Measurements from ENCODE around the gene CDH13. TPM values are rescaled to one million over a fixed set of nuclear protein-coding genes. Genes with fewer than 3 reads are reported as not detected.

The CDH13 gene
- total and polyA plus RNA-seq, 9 of the 15 experiments (the other 6 are each of a cell fraction or from before 2014, with no cell fraction given), result 0.03 TPM; not detected in 8

- H2AFZ ChIP-seq (ENCODE audit: low read depth, low read length), result no peak overlapping the region
- peaks cover 2 to 22% of the 10 kb centered on the region in 2 experiments; a peak in 3 of 5 replicates for H3K27me3 ChIP-seq (ENCODE audit: control insufficient read depth in 2 of 2, insufficient read depth in 2 of 2, low read length in 2 of 2)
- no peak overlapping the region for H3K4me3 ChIP-seq
- ATAC-seq, result no peak
- WGBS (ENCODE audit: insufficient coverage, low coverage, missing lambda C conversion rate), result 0% methylated on average over 4 of the region's 5 CpGs
- FAIRE-seq, result no peak
- no peaks in the 10 kb centered on the region for H4K20me1 ChIP-seq (replicated peaks; ENCODE audit: control insufficient read depth, insufficient read depth, low read length)
- POLR2A ChIA-PET, result interaction anchor here (0.6 to 0.9 kb wide), 4 partner anchors 43 to 736 kb away, joined by 3 to 4 read pairs (median 3); no protein-coding TSS in a partner anchor
- no peaks in the 10 kb centered on the region for H3K9me1 ChIP-seq (ENCODE audit: control insufficient read depth, insufficient read depth, low read length)
- TF ChIP-seq DACH1 (IDR thresholded peaks at IDR 0.05; ENCODE audit: partially characterized antibody), result no peak
- TF ChIP-seq ZHX1 (conservative IDR thresholded peaks at IDR 0.05; ENCODE audit: low read length), result no peak
- TF ChIP-seq SMARCE1 (IDR thresholded peaks at IDR 0.05), result no peak
- no peak for TF ChIP-seq IFI16 (CRISPR knock-in tag; IDR thresholded peaks at IDR 0.05)
- TF ChIP-seq TAL1 (IDR thresholded peaks at IDR 0.05), result no peak
- TF ChIP-seq E2F1 (CRISPR knock-in tag; IDR thresholded peaks at IDR 0.05), result no peak
- TF ChIP-seq SRF (CRISPR knock-in tag; IDR thresholded peaks at IDR 0.05), result no peak
- no peak for TF ChIP-seq ZNF696 (CRISPR knock-in tag; conservative IDR thresholded peaks at IDR 0.05)
- TF ChIP-seq VEZF1 (CRISPR knock-in tag; IDR thresholded peaks at IDR 0.05), result no peak
- no peak for TF ChIP-seq HOXB6 (CRISPR knock-in tag; IDR thresholded peaks at IDR 0.05; ENCODE audit: borderline replicate concordance)
- no peak for TF ChIP-seq CTBP1 (IDR thresholded peaks at IDR 0.05; ENCODE audit: borderline replicate concordance)
- DNase-seq (ENCODE audit: extremely low read depth in 1 of 4, low spot score in 3 of 4), result no peak
- H3K27ac ChIP-seq (ENCODE audit: extremely low read depth, low read depth, low read length), result no peak overlapping the region
- no peaks in the 10 kb centered on the region for H3K4me1 ChIP-seq (replicated peaks in 1 of 2; ENCODE audit: control insufficient read depth in 2 of 2, insufficient read depth in 2 of 2, low read length in 2 of 2)
- intact Hi-C loops (cut with micrococcal nuclease) (no loop called here), in situ Hi-C loops (cut with MboI) (no loop called here)
- no peak overlapping the region for H3K9ac ChIP-seq (ENCODE audit: insufficient read depth in 1 of 2, low read depth in 2 of 2, low read length in 2 of 2)
- no peak overlapping the region for H3K4me2 ChIP-seq (ENCODE audit: insufficient read depth, low read length)
- H3K79me2 ChIP-seq (ENCODE audit: control insufficient read depth, insufficient read depth, low read length), result no peaks in the 10 kb centered on the region
- H3K9me3 ChIP-seq (replicated peaks; ENCODE audit: control insufficient read depth, insufficient read depth, low read depth, low read length), result no peaks in the 10 kb centered on the region
- H3K36me3 ChIP-seq (ENCODE audit: control insufficient read depth, insufficient read depth, low read length), result no peaks in the 10 kb centered on the region
- CTCF ChIA-PET (ENCODE audit: low intra/inter-chr PET ratio), result no interaction called here
- no TSS peak for BruUV-seq (replicated peaks)
Observed at GRCh38 chr16:83674931-83675535, 1048.3 kb downstream of the CDH13 start.

All from K562 (cell line).